BE2C (cell line): Measurements from ENCODE around the gene APBA1.
"Not testable (repeated sequence)": the region's sequence is repeated elsewhere in the genome, so short reads cannot be mapped to it uniquely, and the experiment has no call there.

Experiments
- DNase-seq: peaks from one replicate; pipeline ENCODE4 v3.0.0-alpha.2; 2020
- H3K27me3 ChIP-seq: fragments of 250-450 bp; sonication (Bioruptor Pico); 2 replicates; pipeline ENCODE4 v1.5.1; 2020; ENCODE audit warnings: mild to moderate bottlenecking
- H3K36me3 ChIP-seq: fragments of 250-450 bp; sonication (Bioruptor Pico); 2 replicates; pipeline ENCODE4 v1.5.1; 2020; ENCODE audit warnings: mild to moderate bottlenecking
- H3K4me1 ChIP-seq: fragments of 250-450 bp; sonication (Bioruptor Pico); 2 replicates; pipeline ENCODE4 v1.5.1; 2020
- H3K4me3 ChIP-seq: 2 replicates; pipeline ENCODE4 v1.5.1; 2011; ENCODE audit warnings: low read depth, low read length
- H3K9me3 ChIP-seq: fragments of 250-450 bp; sonication (Bioruptor Pico); 2 replicates; pipeline ENCODE4 v1.5.1; 2020
- TF ChIP-seq, protein P1 (sequence below): IDR thresholded peaks from 2 replicates; pipeline ENCODE4 v1.5.1; 2012; ENCODE audit warnings: mild to moderate bottlenecking, low read depth, low read length

APBA1 gene

DNA sequence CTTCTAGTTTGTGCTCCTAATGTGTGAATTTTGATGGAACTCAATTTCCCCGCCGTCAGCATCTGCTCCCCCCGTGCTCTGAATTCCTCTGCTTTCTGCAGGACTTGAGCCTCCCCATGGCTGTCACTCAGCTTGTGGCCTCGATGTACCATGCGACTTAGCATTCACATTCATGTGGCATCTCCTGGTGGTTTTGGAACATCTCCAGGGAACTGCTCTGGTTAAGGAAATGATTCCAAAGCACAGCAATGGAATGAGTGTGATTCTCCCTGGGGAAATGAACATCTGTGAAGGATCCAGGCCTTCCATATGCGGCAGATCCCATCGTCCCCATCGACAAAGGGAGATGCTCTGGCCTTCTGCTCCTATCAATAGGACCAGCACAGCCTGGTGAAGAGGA, 228.2 kb downstream of the APBA1 start:
- TF ChIP-seq, protein P1, sequence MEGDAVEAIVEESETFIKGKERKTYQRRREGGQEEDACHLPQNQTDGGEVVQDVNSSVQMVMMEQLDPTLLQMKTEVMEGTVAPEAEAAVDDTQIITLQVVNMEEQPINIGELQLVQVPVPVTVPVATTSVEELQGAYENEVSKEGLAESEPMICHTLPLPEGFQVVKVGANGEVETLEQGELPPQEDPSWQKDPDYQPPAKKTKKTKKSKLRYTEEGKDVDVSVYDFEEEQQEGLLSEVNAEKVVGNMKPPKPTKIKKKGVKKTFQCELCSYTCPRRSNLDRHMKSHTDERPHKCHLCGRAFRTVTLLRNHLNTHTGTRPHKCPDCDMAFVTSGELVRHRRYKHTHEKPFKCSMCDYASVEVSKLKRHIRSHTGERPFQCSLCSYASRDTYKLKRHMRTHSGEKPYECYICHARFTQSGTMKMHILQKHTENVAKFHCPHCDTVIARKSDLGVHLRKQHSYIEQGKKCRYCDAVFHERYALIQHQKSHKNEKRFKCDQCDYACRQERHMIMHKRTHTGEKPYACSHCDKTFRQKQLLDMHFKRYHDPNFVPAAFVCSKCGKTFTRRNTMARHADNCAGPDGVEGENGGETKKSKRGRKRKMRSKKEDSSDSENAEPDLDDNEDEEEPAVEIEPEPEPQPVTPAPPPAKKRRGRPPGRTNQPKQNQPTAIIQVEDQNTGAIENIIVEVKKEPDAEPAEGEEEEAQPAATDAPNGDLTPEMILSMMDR, result no peak
- no peaks in the 10 kb centered on the region for H3K9me3 ChIP-seq
- no peak for DNase-seq
- H3K27me3 ChIP-seq, result no peaks in the 10 kb centered on the region
- H3K4me3 ChIP-seq, result no peak overlapping the region
- peaks cover 37% of the 10 kb centered on the region for H3K36me3 ChIP-seq
- H3K4me1 ChIP-seq, result no peaks in the 10 kb centered on the region

- no peaks in the 10 kb centered on the region for H3K4me1 ChIP-seq
- peaks cover 30% of the 10 kb centered on the region for H3K36me3 ChIP-seq
- TF ChIP-seq, protein P1, result no peak
- no peak overlapping the region for H3K4me3 ChIP-seq
- H3K9me3 ChIP-seq, result no peaks in the 10 kb centered on the region
- DNase-seq, result no peak
- H3K27me3 ChIP-seq, result no peaks in the 10 kb centered on the region
These were observed 229.0 kb downstream of the APBA1 start for GRCh38 chr9:69443178-69443577.

GRCh38 chr9:69442486-69442885, 229.7 kb downstream of the APBA1 start:
- DNase-seq, result no peak
- Histone ChIP-seq H3K4me3 (no peak overlapping the region), H3K4me1 (no peaks in the 10 kb centered on the region), H3K36me3 (peaks cover 30% of the 10 kb centered on the region), H3K27me3 (no peaks in the 10 kb centered on the region), H3K9me3 (no peaks in the 10 kb centered on the region)
- TF ChIP-seq, protein P1, result no peak

DNA sequence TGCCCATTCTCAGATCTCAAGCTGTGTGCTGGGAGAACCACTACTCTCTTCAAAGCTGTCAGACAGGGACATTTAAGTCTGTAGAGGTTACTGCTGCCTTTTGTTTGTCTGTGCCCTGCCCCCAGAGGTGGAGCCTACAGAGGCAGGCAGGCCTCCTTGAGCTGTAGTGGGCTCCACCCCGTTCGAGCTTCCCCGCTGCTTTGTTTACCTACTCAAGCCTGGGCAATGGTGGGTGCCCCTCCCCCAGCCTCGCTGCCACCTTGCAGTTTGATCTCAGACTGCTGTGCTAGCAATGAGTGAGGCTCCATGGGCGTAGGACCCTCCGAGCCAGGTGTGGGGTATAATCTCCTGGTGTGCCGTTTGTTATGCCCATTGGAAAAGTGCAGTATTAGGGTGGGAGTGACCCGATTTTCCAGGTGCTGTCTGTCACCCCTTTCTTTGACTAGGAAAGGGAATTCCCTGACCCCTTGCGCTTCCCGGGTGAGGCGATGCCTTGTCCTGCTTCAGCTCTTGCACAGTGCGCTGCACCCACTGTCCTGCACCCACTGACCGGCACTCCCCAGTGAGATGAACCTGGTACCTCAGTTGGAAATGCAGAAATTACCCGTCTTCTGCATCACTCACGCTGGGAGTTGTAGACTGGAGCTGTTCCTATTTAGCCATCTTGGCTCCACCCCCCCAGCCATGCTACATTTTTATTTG, 231.8 kb downstream of the APBA1 start:
- not testable (repeated sequence) for H3K4me1 ChIP-seq, H3K9me3 ChIP-seq, H3K27me3 ChIP-seq, DNase-seq, H3K4me3 ChIP-seq
- peaks cover 30% of the 10 kb centered on the region for H3K36me3 ChIP-seq

GRCh38 chr9:69439654-69440053, 232.5 kb downstream of the APBA1 start:
- not testable (repeated sequence) for H3K4me1 ChIP-seq, H3K9me3 ChIP-seq, DNase-seq, H3K27me3 ChIP-seq, H3K4me3 ChIP-seq
- H3K36me3 ChIP-seq, result peaks cover 30% of the 10 kb centered on the region

DNA sequence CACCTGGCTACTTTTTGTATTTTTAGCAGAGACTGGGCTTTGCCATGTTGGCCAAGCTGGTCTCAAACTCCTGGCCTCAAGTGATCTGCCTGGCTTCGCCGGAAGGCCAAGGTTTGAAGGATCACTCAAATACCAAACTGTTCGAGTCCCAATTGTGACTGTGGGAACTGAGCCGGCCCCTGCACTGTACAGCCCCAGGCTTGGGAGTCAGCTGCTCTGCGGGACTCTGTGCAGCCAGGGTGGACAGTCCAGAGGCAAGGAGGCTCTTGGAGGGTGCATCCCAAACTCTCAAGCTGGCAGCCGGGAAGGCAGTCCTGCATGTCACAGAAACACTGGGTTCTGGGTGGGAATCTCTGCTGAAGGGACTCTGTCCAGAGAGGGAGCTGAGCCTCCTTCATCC, 238.2 kb downstream of the APBA1 start:
- H3K36me3 ChIP-seq, result peaks cover 19% of the 10 kb centered on the region

DNA sequence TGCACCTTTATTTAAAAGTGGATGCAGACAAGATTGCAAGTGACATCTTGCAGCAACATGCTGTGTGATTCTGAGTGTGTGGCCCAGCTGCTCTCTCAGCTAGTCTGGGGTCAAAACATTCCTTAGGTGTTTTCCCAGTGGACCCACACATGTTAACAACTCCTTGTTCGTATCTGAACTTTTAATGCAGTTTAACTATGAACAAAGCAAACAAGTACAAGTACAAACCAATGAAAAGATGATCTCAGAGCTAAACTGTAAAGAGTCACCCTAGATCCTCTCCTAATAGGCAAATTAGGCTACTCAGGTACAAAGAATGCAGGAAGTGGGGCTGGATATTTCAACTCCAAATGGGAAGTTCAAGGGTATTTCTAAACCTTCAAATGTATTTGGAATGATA, 238.8 kb downstream of the APBA1 start:
- H3K36me3 ChIP-seq, result peaks cover 19% of the 10 kb centered on the region
- no peak overlapping the region for H3K4me3 ChIP-seq
- DNase-seq, result no peak
- TF ChIP-seq, protein P1, result no peak
- H3K27me3 ChIP-seq, result no peaks in the 10 kb centered on the region
- no peaks in the 10 kb centered on the region for H3K9me3 ChIP-seq
- no peaks in the 10 kb centered on the region for H3K4me1 ChIP-seq

More for the DNA sequence above, 238.2 kb downstream of the APBA1 start:
- TF ChIP-seq, protein P1, result no peak
- Histone ChIP-seq H3K4me1 (no peaks in the 10 kb centered on the region), H3K4me3 (no peak overlapping the region), H3K27me3 (no peaks in the 10 kb centered on the region), H3K9me3 (no peaks in the 10 kb centered on the region)
- no peak for DNase-seq
